HUES64 (cell line): ENCODE measurements around the gene TBC1D30.
"Not testable (repeated sequence)": the region's sequence is repeated elsewhere in the genome, so short reads cannot be mapped to it uniquely, and the experiment has no call there.

ENCODE experiments used
- H3K27ac ChIP-seq: 2 replicates; pipeline ENCODE4 v1.7.0; 2013; ENCODE audit warnings: low read depth, low read length, inconsistent platforms
- H3K27me3 ChIP-seq: 2 replicates; pipeline ENCODE4 v1.6.1; 2013; ENCODE audit warnings: mild to moderate bottlenecking, low read length; ENCODE audit not compliant: insufficient read depth
- H3K36me3 ChIP-seq: 2 replicates; pipeline ENCODE4 v1.6.1; 2013; ENCODE audit warnings: mild to moderate bottlenecking, low read length; ENCODE audit not compliant: insufficient read depth
- H3K4me1 ChIP-seq: 2 replicates; pipeline ENCODE4 v1.6.1; 2013; ENCODE audit warnings: mild to moderate bottlenecking, low read length, moderate library complexity; ENCODE audit not compliant: insufficient read depth
- H3K4me3 ChIP-seq: 2 replicates; pipeline ENCODE4 v1.5.1; 2013; ENCODE audit warnings: mild to moderate bottlenecking, low read length, moderate library complexity
- H3K9ac ChIP-seq: 2 replicates; pipeline ENCODE4 v1.6.1; 2013; ENCODE audit warnings: mild to moderate bottlenecking, low read depth, low read length
- H3K9me3 ChIP-seq: 2 replicates; pipeline ENCODE4 v1.6.1; 2013; ENCODE audit warnings: low read depth, low read length; ENCODE audit not compliant: insufficient read depth
- WGBS: fragments of 150-250, 120-280 bp; methylation state at CpG from one replicate; pipeline ENCODE4 v1.1.7; 2013; ENCODE audit warnings: missing lambda C conversion rate; 5-methylcytosine and 5-hydroxymethylcytosine counted together

TBC1D30 gene

GRCh38 chr12:64791036-64791435, 33.4 kb upstream of the TBC1D30 start:
- Histone ChIP-seq H3K27ac (no peak overlapping the region), H3K36me3 (no peaks in the 10 kb centered on the region)

DNA sequence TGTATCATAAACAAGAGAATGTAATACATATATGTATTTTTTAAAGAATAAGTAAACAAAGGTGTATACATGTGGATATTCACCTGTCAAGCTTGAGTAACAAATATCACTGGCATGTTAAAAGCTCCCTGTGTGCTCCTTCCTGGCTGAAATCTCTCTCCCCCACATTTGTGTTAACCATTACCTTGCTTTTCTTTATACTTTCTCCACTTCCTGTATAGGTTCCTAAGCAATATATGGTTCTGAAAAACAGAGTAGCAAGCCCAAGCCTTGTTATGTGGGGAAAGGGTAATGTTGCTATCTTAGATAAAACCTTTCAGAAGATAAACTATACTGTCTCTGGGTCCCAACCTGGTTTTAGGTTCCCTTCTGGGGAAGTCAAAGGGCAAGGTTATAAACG, 32.3 kb upstream of the TBC1D30 start:
- peaks cover 12% of the 10 kb centered on the region for H3K4me1 ChIP-seq
- no peaks in the 10 kb centered on the region for H3K27me3 ChIP-seq
- no peak overlapping the region for H3K27ac ChIP-seq
- WGBS, result 100% methylated on average over 1 of the region's 1 CpG
- no peaks in the 10 kb centered on the region for H3K36me3 ChIP-seq
- no peaks in the 10 kb centered on the region for H3K9me3 ChIP-seq
- H3K4me3 ChIP-seq, result no peak overlapping the region
- H3K9ac ChIP-seq, result no peak overlapping the region

More at GRCh38 chr12:64791036-64791435, 33.4 kb upstream of the TBC1D30 start:
- no peak overlapping the region for H3K4me3 ChIP-seq
- no peaks in the 10 kb centered on the region for H3K27me3 ChIP-seq
- H3K9me3 ChIP-seq, result no peaks in the 10 kb centered on the region
- H3K4me1 ChIP-seq, result peaks cover 11% of the 10 kb centered on the region
- H3K9ac ChIP-seq, result no peak overlapping the region

- Histone ChIP-seq H3K4me1 (peaks cover 6% of the 10 kb centered on the region), H3K4me3 (no peak overlapping the region), H3K9ac (no peak overlapping the region), H3K36me3 (no peaks in the 10 kb centered on the region), H3K27ac (no peak overlapping the region), H3K9me3 (no peaks in the 10 kb centered on the region), H3K27me3 (no peaks in the 10 kb centered on the region)
- 81% methylated on average over 3 of the region's 3 CpGs for whole genome bisulfite sequencing
Observed at GRCh38 chr12:64793610-64794009, 30.8 kb upstream of the TBC1D30 start.

GRCh38 chr12:64794305-64794704, 30.1 kb upstream of the TBC1D30 start:
- no peak overlapping the region for H3K4me3 ChIP-seq
- no peaks in the 10 kb centered on the region for H3K9me3 ChIP-seq
- no peak overlapping the region for H3K9ac ChIP-seq
- H3K27me3 ChIP-seq, result no peaks in the 10 kb centered on the region
- H3K36me3 ChIP-seq, result no peaks in the 10 kb centered on the region
- 86% methylated on average over 3 of the region's 3 CpGs for WGBS
- H3K27ac ChIP-seq, result no peak overlapping the region
- peaks cover 6% of the 10 kb centered on the region for H3K4me1 ChIP-seq

GRCh38 chr12:64796205-64796845, 28.1 kb upstream of the TBC1D30 start:
- no peaks in the 10 kb centered on the region for H3K9me3 ChIP-seq
- WGBS, result 100% methylated on average over 1 of the region's 5 CpGs
- no peaks in the 10 kb centered on the region for H3K36me3 ChIP-seq
- no peak overlapping the region for H3K4me3 ChIP-seq
- no peaks in the 10 kb centered on the region for H3K27me3 ChIP-seq
- no peak overlapping the region for H3K27ac ChIP-seq
- no peak overlapping the region; the same call in 1 of the 2 replicates for H3K9ac ChIP-seq
- peaks cover 6% of the 10 kb centered on the region for H3K4me1 ChIP-seq

GRCh38 chr12:64797156-64797555, 27.3 kb upstream of the TBC1D30 start:
- Histone ChIP-seq H3K9me3 (no peaks in the 10 kb centered on the region), H3K4me3 (no peak overlapping the region), H3K36me3 (no peaks in the 10 kb centered on the region), H3K9ac (no peak overlapping the region), H3K27me3 (no peaks in the 10 kb centered on the region), H3K27ac (no peak overlapping the region), H3K4me1 (peaks cover 6% of the 10 kb centered on the region)
- 90% methylated on average over 1 of the region's 1 CpG for WGBS

GRCh38 chr12:64798165-64798564, 26.3 kb upstream of the TBC1D30 start:
- H3K9me3 ChIP-seq, result no peaks in the 10 kb centered on the region
- peaks cover 6% of the 10 kb centered on the region for H3K4me1 ChIP-seq
- H3K9ac ChIP-seq, result no peak overlapping the region
- no peaks in the 10 kb centered on the region for H3K36me3 ChIP-seq
- H3K27ac ChIP-seq, result no peak overlapping the region
- no peaks in the 10 kb centered on the region for H3K27me3 ChIP-seq
- no peak overlapping the region for H3K4me3 ChIP-seq

DNA sequence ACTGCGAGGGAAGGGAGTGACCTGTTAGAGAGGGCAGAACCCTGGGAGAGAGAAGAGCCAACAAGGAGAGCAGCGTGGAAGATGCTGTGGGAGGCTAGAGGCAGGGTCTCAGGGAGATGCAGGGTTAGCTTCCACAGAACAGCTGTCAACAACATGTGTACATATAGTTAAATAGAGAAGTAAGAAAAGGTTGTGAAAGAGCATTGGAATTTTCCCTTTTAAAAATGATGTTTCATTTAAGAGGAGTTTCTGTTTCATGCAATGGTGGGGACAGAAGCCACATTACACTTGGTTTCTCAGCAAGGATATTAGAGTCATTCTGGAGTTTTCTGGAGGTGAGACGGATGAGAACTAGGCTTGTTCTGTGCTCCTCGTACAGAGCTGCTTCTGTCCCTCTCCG, 23.8 kb upstream of the TBC1D30 start:
- no peak overlapping the region for H3K4me3 ChIP-seq
- no peaks in the 10 kb centered on the region for H3K9me3 ChIP-seq
- peaks cover 5% of the 10 kb centered on the region for H3K4me1 ChIP-seq
- no peak overlapping the region for H3K27ac ChIP-seq
- no peak overlapping the region for H3K9ac ChIP-seq
- H3K36me3 ChIP-seq, result no peaks in the 10 kb centered on the region
- no peaks in the 10 kb centered on the region for H3K27me3 ChIP-seq
- 89% methylated on average over 5 of the region's 5 CpGs for WGBS

- WGBS, result 76% methylated on average over 1 of the region's 2 CpGs
- Histone ChIP-seq H3K27me3 (no peaks in the 10 kb centered on the region), H3K36me3 (no peaks in the 10 kb centered on the region), H3K4me3 (no peak overlapping the region), H3K4me1 (no peaks in the 10 kb centered on the region), H3K9ac (no peak overlapping the region), H3K27ac (no peak overlapping the region), H3K9me3 (no peaks in the 10 kb centered on the region)
Observed at GRCh38 chr12:64801381-64801780, 23.1 kb upstream of the TBC1D30 start.

DNA sequence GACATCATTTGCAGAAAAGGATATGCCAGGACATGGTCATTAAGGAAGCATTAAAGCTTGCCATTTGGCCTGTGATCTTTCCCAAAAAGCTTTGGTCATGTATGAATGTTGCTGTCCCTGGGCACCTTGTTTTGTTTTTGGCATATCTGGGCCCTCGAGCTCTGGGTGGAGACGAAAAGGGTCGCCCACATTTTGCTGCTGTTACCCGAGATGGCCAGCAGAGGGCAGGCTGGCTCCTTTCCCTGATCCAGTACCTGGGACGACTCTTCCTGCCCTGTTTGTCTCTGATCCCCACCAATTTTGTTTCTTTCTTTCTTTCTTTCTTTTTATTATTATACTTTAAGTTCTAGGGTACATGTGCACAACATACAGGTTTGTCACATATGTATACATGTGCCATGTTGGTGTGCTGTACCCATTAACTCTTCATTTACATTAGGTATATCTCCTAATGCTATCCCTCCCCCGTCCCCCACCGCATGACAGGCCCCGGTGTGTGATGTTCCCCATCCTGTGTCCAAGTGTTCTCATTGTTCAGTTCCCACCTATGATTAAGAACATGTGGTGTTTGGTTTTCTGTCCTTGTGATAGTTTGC, 22.2 kb upstream of the TBC1D30 start:
- not testable (repeated sequence) for H3K27ac ChIP-seq, H3K4me3 ChIP-seq, H3K9me3 ChIP-seq, H3K9ac ChIP-seq, H3K36me3 ChIP-seq, H3K27me3 ChIP-seq, H3K4me1 ChIP-seq
- 47% methylated on average over 8 of the region's 8 CpGs for WGBS

- Histone ChIP-seq H3K27me3 (no peaks in the 10 kb centered on the region), H3K27ac (no peak overlapping the region), H3K4me1 (no peaks in the 10 kb centered on the region), H3K4me3 (no peak overlapping the region), H3K9ac (no peak overlapping the region), H3K36me3 (no peaks in the 10 kb centered on the region), H3K9me3 (no peaks in the 10 kb centered on the region)
- 97% methylated on average over 1 of the region's 2 CpGs for WGBS
Observed at GRCh38 chr12:64806173-64806572, 18.3 kb upstream of the TBC1D30 start.
